Naive B cell (primary cell): ENCODE results near the gene SRSF7. TPM values are rescaled to one million over a fixed set of nuclear protein-coding genes. Genes with fewer than 3 reads are reported as not detected.

ENCODE experiments used
- ATAC-seq, 2 donors: fragments of 150-1000 bp; cut with Tn5 transposase; 2 replicates each; pipeline ENCODE4 v1.10.0; 2021; ENCODE audit warnings: low read depth in 2 of 2, mild to moderate bottlenecking in 2 of 2, moderate library complexity in 2 of 2
- DNase-seq: peaks from one replicate; pipeline ENCODE4 v3.0.0; 2022
- H3K27ac Mint-ChIP-seq, 6 donors: one replicate each; pipeline ENCODE4 v1.8.0; 2020 to 2022; ENCODE audit warnings: mild to moderate bottlenecking in 6 of 6, mixed read lengths in 6 of 6, moderate library complexity in 5 of 6, inconsistent platforms in 2 of 6
- H3K27me3 Mint-ChIP-seq, 3 donors: one replicate each; pipeline ENCODE4 v1.8.0; 2021 to 2022; ENCODE audit warnings: mixed read lengths in 3 of 3, mild to moderate bottlenecking in 1 of 3
- H3K36me3 Mint-ChIP-seq, 2 donors: one replicate each; pipeline ENCODE4 v1.8.0; 2020 to 2022; ENCODE audit warnings: mixed read lengths in 2 of 2, inconsistent platforms in 1 of 2, mild to moderate bottlenecking in 1 of 2
- H3K4me1 Mint-ChIP-seq, 3 donors: one replicate each; pipeline ENCODE4 v1.8.0; 2020 to 2022; ENCODE audit warnings: mixed read lengths in 3 of 3, inconsistent platforms in 1 of 3, mild to moderate bottlenecking in 1 of 3, moderate library complexity in 1 of 3
- H3K4me3 Mint-ChIP-seq, 8 donors: one replicate each; pipeline ENCODE4 v1.8.0; 2020 to 2022; ENCODE audit warnings: mild to moderate bottlenecking in 8 of 8, mixed read lengths in 8 of 8, moderate library complexity in 8 of 8, inconsistent platforms in 2 of 8
- H3K9me3 Mint-ChIP-seq, 7 donors: one replicate each; pipeline ENCODE4 v1.8.0; 2020 to 2022; ENCODE audit warnings: mixed read lengths in 7 of 7, mild to moderate bottlenecking in 5 of 7, inconsistent platforms in 2 of 7, moderate library complexity in 1 of 7
- polyA plus RNA-seq, 6 donors: library from polyadenylated mRNA; unstranded; fragments of 300-500 nt; fragmentation: Illumina TruSeq; gene quantifications; one replicate each; pipeline ENCODE4 v1.2.3, GENCODE V29; 2021; ENCODE audit warnings: low read depth in 6 of 6

The SRSF7 gene
- polyA plus RNA-seq, 6 donors from 2014 or later, result 164 to 306 (median 228) TPM

- H3K36me3 Mint-ChIP-seq, result peaks cover 14 to 16% of the 10 kb centered on the region in 2 donors
Measured at GRCh38 chr2:38701542-38701941, 49.6 kb downstream of the SRSF7 start.

GRCh38 chr2:38700881-38701458 lies 50.2 kb downstream of the SRSF7 start:
- ATAC-seq (no peak), DNase-seq (no peak)
- Mint-ChIP-seq H3K9me3 (peaks cover 0 to 3% (median 0%) of the 10 kb centered on the region in 7 donors), H3K27ac (no peak overlapping the region), H3K36me3 (peaks cover 14 to 16% of the 10 kb centered on the region in 2 donors), H3K4me3 (no peak overlapping the region), H3K4me1 (no peaks in the 10 kb centered on the region), H3K27me3 (no peaks in the 10 kb centered on the region)

More at GRCh38 chr2:38701542-38701941, 49.6 kb downstream of the SRSF7 start:
- Mint-ChIP-seq H3K27ac (no peak overlapping the region), H3K9me3 (peaks cover 0 to 3% (median 0%) of the 10 kb centered on the region in 7 donors), H3K4me3 (no peak overlapping the region), H3K4me1 (no peaks in the 10 kb centered on the region), H3K27me3 (no peaks in the 10 kb centered on the region)
- ATAC-seq, result no peak
- no peak for DNase-seq

- H3K27ac Mint-ChIP-seq, result no peak overlapping the region
- ATAC-seq (no peak), DNase-seq (no peak)
- no peak overlapping the region for H3K4me3 Mint-ChIP-seq
- peaks cover 0 to 3% (median 0%) of the 10 kb centered on the region in 7 donors for H3K9me3 Mint-ChIP-seq
- no peaks in the 10 kb centered on the region for H3K4me1 Mint-ChIP-seq
- peaks cover 11 to 12% of the 10 kb centered on the region in 2 donors for H3K36me3 Mint-ChIP-seq
- H3K27me3 Mint-ChIP-seq, result no peaks in the 10 kb centered on the region
Measured at GRCh38 chr2:38700113-38700785, 50.9 kb downstream of the SRSF7 start.

GRCh38 chr2:38698467-38699003 lies 52.6 kb downstream of the SRSF7 start:
- Mint-ChIP-seq H3K9me3 (peaks cover 0 to 3% (median 0%) of the 10 kb centered on the region in 7 donors), H3K36me3 (peaks cover 8 to 15% of the 10 kb centered on the region in 2 donors)
- ATAC-seq, result no peak

GRCh38 chr2:38697116-38697840 lies 53.9 kb downstream of the SRSF7 start:
- Mint-ChIP-seq H3K27me3 (no peaks in the 10 kb centered on the region), H3K27ac (no peak overlapping the region), H3K4me1 (peaks cover 7 to 16% (median 13%) of the 10 kb centered on the region in 3 donors), H3K4me3 (no peak overlapping the region), H3K9me3 (peaks cover 0 to 3% (median 0%) of the 10 kb centered on the region in 7 donors), H3K36me3 (peaks cover 16 to 18% of the 10 kb centered on the region in 2 donors)
- no peak for DNase-seq
- no peak for ATAC-seq

More at GRCh38 chr2:38698467-38699003, 52.6 kb downstream of the SRSF7 start:
- peaks cover 7 to 10% (median 7%) of the 10 kb centered on the region in 3 donors for H3K4me1 Mint-ChIP-seq
- DNase-seq, result no peak
- H3K4me3 Mint-ChIP-seq, result no peak overlapping the region
- H3K27ac Mint-ChIP-seq, result no peak overlapping the region
- no peaks in the 10 kb centered on the region for H3K27me3 Mint-ChIP-seq

Other genes with a start within 250 kb of the SRSF7 start
- gene HNRNPLL, start 148.4 kb downstream of the SRSF7 start, polyA plus RNA-seq, result 10 to 100 TPM in 3 of 6 donors, 1 to 10 TPM in 3; 3.6 to 13.4 (median 8.9) TPM
- 10 to 100 TPM in 4 of 6 donors, 1 to 10 TPM in 2; 7.4 to 12.1 (median 10.5) TPM for gene GALM, start 85.2 kb downstream of the SRSF7 start, polyA plus RNA-seq
- 10 to 100 TPM in 4 of 6 donors, 1 to 10 TPM in 2; 5.7 to 17.9 (median 14.9) TPM for gene GEMIN6, start 26.8 kb upstream of the SRSF7 start, polyA plus RNA-seq
- 10 to 100 TPM in 3 of 6 donors, 1 to 10 TPM in 3; 7.2 to 13.2 (median 9.9) TPM for gene DHX57, start 124.6 kb upstream of the SRSF7 start, polyA plus RNA-seq
- gene MORN2, start 124.6 kb upstream of the SRSF7 start, polyA plus RNA-seq, result 10 to 100 TPM in 4 of 6 donors, 1 to 10 TPM in 2; 7.8 to 21.6 (median 11.4) TPM
- gene ARHGEF33, start 138.5 kb upstream of the SRSF7 start, polyA plus RNA-seq, result under 1 TPM in 1 of 6 donors, not detected in 5; 0.30 TPM